ENCODE results near the gene PCDH12. TPM values are rescaled to one million over a fixed set of nuclear protein-coding genes. Genes with fewer than 3 reads are reported as not detected.

PCDH12 gene
- total RNA-seq, 4 donors from 2014 or later: 1.3 to 43.6 (median 3.6) TPM

DNA sequence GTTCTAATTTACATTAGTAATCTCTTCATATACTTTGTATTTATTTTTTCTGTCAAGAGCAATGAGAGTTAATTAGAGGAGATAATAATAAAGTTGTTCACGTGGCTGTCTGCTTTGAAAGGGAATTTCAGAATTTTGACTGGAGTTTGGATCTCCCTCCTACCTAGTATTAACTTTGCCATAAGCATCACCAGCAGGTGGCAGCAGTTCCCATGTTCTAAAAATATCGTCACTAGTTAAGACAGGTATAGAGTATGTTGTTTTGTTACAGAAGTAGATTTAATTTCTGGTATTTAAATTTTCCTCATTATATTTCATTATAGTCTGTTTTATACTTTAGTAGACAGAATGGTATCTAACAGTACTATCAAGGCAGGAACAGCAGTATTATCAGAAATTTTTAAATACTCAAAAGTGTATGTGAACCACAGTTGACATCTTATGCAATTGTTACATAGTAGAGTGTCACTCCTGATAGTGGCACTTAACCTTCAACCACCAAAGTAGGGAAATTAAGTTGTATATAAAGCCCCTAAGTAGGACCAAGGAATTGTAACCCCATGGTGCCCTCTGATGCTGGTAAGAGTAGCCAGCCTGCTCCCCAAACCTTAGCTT, 34.5 kb upstream of the PCDH12 start:
- intact Hi-C loops (cut with DNase I; ENCODE audit: low total_unique reads): loop anchor here (5.0 kb wide), 1 partner anchor 155 kb away; no protein-coding TSS in a partner anchor
- Histone ChIP-seq H3K4me1 (no peaks in the 10 kb centered on the region), H3K4me3 (no peak overlapping the region), H3K27ac (no peak overlapping the region), H3K36me3 (no peaks in the 10 kb centered on the region), H3K9me3 (no peaks in the 10 kb centered on the region), H3K27me3 (no peaks in the 10 kb centered on the region)
- TF ChIP-seq, protein P1, sequence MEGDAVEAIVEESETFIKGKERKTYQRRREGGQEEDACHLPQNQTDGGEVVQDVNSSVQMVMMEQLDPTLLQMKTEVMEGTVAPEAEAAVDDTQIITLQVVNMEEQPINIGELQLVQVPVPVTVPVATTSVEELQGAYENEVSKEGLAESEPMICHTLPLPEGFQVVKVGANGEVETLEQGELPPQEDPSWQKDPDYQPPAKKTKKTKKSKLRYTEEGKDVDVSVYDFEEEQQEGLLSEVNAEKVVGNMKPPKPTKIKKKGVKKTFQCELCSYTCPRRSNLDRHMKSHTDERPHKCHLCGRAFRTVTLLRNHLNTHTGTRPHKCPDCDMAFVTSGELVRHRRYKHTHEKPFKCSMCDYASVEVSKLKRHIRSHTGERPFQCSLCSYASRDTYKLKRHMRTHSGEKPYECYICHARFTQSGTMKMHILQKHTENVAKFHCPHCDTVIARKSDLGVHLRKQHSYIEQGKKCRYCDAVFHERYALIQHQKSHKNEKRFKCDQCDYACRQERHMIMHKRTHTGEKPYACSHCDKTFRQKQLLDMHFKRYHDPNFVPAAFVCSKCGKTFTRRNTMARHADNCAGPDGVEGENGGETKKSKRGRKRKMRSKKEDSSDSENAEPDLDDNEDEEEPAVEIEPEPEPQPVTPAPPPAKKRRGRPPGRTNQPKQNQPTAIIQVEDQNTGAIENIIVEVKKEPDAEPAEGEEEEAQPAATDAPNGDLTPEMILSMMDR (IDR thresholded peaks at IDR 0.05): peak; percentile 71 to 80 (median 74)
- TF ChIP-seq POLR2A (IDR thresholded peaks at IDR 0.05): no peak
- DNase-seq: peak; percentile 70 to 80

DNA sequence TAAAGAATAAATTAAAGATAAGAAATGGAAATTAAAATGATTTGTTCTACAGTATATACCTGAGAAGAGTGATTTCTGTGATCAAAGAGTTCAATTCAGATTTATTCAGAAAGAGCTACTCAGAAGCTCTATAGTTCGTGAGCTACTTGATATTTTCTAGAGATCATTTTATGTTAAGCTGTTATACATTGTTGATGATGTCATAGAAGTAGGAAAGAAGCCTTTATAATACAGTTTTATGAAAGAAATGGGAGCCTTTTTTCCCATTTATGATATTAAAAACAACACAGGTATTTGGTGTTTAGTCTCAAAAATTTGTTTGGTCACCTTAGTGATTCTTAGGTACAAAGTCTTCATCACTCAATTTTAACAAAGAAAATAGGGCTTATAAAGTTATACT, 31.7 kb upstream of the PCDH12 start:
- intact Hi-C loops (cut with DNase I; ENCODE audit: low total_unique reads): loop anchor here (5.0 kb wide), 1 partner anchor 158 kb away; no protein-coding TSS in a partner anchor
- Histone ChIP-seq H3K27ac (no peak overlapping the region), H3K36me3 (no peaks in the 10 kb centered on the region)

DNA sequence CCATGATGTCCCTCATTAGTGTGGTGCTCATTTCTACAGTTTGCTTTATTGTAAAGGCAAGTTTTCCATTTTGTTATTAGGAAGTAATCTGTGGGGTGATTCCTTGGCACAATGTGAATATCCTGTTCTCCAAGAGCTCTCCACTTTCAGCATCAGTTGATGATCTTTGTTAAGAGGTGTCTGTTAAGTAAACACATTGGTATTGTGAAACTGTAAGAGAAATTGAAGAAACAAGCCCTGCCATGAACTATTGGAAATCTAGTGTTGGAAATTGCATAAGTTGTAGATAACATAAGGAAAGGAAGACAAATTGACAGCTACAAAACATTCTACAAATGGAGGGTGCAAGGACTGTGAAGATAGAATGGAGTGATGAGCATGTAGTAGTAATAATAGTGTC, 28.1 kb upstream of the PCDH12 start:
- no peaks in the 10 kb centered on the region for H3K27me3 ChIP-seq
- no peaks in the 10 kb centered on the region for H3K4me1 ChIP-seq
- intact Hi-C loops (cut with DNase I; ENCODE audit: low total_unique reads): no loop called here
- no peak overlapping the region for H3K27ac ChIP-seq
- H3K9me3 ChIP-seq: no peaks in the 10 kb centered on the region
- no peak overlapping the region for H3K4me3 ChIP-seq
- no peaks in the 10 kb centered on the region for H3K36me3 ChIP-seq
- TF ChIP-seq, protein P1 (IDR thresholded peaks at IDR 0.05): no peak
- TF ChIP-seq POLR2A (IDR thresholded peaks at IDR 0.05): no peak
- DNase-seq: no peak

More for the DNA sequence above, 31.7 kb upstream of the PCDH12 start:
- DNase-seq: no peak
- H3K4me3 ChIP-seq: no peak overlapping the region
- TF ChIP-seq, protein P1 (IDR thresholded peaks at IDR 0.05): no peak
- no peak for TF ChIP-seq POLR2A (IDR thresholded peaks at IDR 0.05)
- H3K9me3 ChIP-seq: no peaks in the 10 kb centered on the region
- H3K4me1 ChIP-seq: no peaks in the 10 kb centered on the region
- no peaks in the 10 kb centered on the region for H3K27me3 ChIP-seq

DNA sequence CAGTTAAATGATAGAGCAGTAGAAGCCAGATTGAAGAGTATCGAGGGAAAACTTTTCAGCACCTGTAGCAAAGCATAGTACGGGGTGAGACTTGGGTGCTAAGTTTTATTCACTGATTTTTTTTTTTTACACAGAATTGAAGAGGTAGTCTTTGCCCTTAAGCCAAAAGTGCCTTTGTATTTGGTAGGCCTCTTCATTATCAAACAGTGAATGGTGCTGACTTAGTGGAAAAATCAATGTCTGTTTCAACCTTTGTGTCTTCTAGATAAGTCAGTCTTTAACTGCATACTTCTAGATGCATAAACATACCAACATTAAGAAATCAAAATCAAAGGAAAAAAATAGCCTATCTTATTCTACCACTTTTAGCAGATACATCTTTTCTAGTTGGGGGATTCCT, 24.6 kb upstream of the PCDH12 start:
- Histone ChIP-seq H3K27ac (no peak overlapping the region), H3K36me3 (no peaks in the 10 kb centered on the region), H3K27me3 (no peaks in the 10 kb centered on the region), H3K4me3 (no peak overlapping the region), H3K4me1 (no peaks in the 10 kb centered on the region), H3K9me3 (no peaks in the 10 kb centered on the region)
- intact Hi-C loops (cut with DNase I; ENCODE audit: low total_unique reads): no loop called here
- no peak for DNase-seq
- no peak for TF ChIP-seq POLR2A (IDR thresholded peaks at IDR 0.05)
- TF ChIP-seq, protein P1 (IDR thresholded peaks at IDR 0.05): no peak

DNA sequence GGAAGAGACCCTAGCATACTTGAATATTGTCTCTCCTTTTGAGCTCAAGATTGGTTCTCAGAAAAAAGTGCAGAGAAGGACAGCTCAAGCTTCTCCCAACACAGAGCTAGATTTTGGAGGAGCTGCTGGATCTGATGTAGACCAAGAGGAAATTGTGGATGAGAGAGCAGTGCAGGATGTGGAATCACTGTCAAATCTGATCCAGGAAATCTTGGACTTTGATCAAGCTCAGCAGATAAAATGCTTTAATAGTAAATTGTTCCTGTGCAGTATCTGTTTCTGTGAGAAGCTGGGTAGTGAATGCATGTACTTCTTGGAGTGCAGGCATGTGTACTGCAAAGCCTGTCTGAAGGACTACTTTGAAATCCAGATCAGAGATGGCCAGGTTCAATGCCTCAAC, 20.4 kb upstream of the PCDH12 start:
- no peak for DNase-seq
- Histone ChIP-seq H3K27me3 (no peaks in the 10 kb centered on the region), H3K27ac (no peak overlapping the region), H3K4me3 (no peak overlapping the region), H3K4me1 (no peaks in the 10 kb centered on the region), H3K9me3 (no peaks in the 10 kb centered on the region), H3K36me3 (no peaks in the 10 kb centered on the region)
- TF ChIP-seq, protein P1 (IDR thresholded peaks at IDR 0.05): no peak
- no peak for TF ChIP-seq POLR2A (IDR thresholded peaks at IDR 0.05)
- intact Hi-C loops (cut with DNase I; ENCODE audit: low total_unique reads): no loop called here
